Left renal pelvis (tissue), 4 donors: ENCODE measurements around the gene EFCAB6. TPM values are rescaled to one million over a fixed set of nuclear protein-coding genes. Genes with fewer than 3 reads are reported as not detected.
"Not testable (repeated sequence)": the region's sequence is repeated elsewhere in the genome, so short reads cannot be mapped to it uniquely, and the experiment has no call there.

Experiments
- DNase-seq, 4 donors: peaks; one replicate each; pipeline ENCODE4 v3.0.0-alpha.2; 2013; ENCODE audit warnings: low read depth in 4 of 4, low spot score in 3 of 4
- polyA plus RNA-seq, 4 donors: library from polyadenylated mRNA; unstranded; fragments of 120-200 nt; gene quantifications; one replicate each; pipeline ENCODE4 v1.2.1, GENCODE V29; 2013; ENCODE audit not compliant: insufficient read length in 4 of 4

The EFCAB6 gene
- polyA plus RNA-seq, 4 donors: 1.4 to 5.7 (median 4.8) TPM

DNA sequence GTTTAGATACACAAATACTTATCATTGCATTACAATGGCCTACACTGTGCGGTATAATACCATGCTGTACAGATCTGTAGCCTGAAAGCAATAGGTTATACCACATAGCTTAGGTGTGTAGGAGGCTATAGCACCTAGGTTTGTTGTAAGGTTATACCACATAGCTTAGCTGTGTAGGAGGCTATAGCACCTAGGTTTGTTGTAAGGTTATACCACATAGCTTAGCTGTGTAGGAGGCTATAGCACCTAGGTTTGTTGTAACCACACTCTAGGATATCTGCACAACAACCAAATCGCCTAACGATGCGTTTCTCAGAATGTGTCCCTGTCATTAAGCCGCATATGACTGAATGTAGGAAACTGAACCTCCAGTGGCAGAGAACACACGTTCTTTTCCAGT is 155.5 kb downstream of the EFCAB6 start:
- DNase-seq: not testable (repeated sequence)

DNA sequence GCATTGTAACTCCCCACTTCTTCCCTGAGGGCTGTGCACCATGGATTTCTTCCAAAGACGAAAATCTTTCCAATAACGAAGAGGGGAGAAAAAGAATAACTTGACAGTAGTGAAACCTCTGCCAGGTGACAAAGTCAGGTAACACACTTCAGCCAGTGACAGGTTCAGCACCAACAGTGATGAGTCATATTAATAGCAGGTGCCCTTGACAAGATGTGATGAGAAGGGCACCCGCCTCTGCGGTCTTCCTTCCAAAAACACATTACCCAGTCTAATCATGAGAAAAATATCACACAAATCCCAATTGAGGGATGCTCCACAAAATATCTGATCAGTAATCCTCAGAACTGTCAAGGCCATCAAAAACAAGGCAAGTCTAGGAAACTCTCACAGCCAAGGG is 157.8 kb downstream of the EFCAB6 start:
- no peak for DNase-seq

DNA sequence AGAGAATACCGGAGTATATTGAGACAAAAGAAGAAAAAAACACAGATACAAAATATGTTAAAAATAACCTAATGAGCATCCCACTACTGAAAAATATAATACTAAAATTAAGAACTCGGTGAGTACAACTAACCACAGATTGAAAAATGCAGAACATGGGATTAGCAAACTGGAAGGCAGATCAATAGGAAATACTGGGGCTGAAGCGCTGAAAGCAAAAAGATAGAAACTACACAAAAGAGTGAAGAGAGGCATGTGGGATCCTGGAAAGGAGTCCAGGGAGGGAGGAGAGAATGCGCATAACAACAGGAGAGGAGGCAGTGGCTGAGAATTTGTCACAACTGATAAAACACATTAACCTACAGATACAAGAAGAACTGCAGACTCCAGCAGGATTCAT is 159.3 kb downstream of the EFCAB6 start:
- no peak for DNase-seq

DNA sequence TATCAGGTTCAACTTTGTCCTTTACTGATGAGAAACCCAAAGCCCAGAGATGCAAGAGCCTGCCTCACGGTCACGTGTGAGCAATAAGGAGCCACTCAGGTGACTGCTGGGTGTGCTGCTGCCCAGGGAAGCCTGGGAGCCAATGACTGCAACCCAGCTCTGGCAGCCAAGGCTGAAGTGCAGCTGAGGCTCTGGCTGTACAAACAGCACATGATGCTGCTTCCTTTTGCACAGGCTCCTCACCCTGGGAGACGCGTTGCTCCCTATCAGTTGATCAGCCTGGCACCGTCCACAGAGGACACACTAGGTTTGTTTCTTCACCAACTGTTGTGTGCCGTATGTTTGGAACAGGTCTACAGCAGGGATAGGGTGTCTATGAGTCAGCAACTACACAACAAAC is 168.7 kb downstream of the EFCAB6 start:
- DNase-seq: no peak

DNA sequence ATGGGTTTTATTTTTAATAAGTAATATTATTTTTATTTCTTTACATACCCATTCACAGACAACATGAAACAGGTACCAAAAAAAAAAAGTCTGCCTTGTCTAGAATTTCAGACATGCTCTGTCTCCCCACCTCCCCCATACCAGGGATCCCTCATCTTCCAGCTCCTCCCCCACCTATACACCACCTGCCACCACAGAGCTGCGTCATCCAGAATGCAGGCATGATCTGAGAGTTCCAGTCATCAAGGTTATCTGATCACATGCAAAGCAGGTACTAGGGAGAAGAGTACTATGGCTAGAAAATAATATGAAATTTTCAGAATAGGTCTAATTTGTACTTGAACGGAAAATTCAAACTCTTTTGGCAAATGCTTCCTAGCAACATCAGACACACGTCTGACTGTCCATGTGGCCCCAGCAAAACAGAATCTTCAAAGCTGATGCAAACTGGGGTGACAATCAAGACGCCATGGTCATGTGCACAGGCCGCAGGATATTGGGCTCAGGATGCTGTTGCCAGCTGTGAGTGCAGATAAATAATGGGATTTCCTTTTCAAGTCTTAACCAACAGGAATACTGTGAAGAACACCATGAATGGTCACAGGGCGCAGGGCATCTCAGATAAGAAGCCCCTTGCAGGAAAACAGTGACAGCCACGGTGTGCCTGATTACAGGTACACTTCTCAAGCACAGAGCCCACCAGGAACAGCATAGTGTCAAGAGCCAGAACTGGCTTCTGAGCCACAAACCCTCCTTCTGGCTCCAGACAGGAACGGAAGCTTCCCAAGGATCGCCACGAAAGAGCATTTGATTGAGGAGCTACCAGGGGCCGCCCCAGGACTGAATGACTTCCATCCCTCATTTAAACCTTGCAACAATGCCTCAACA is 169.5 kb downstream of the EFCAB6 start:
- no peak for DNase-seq

DNA sequence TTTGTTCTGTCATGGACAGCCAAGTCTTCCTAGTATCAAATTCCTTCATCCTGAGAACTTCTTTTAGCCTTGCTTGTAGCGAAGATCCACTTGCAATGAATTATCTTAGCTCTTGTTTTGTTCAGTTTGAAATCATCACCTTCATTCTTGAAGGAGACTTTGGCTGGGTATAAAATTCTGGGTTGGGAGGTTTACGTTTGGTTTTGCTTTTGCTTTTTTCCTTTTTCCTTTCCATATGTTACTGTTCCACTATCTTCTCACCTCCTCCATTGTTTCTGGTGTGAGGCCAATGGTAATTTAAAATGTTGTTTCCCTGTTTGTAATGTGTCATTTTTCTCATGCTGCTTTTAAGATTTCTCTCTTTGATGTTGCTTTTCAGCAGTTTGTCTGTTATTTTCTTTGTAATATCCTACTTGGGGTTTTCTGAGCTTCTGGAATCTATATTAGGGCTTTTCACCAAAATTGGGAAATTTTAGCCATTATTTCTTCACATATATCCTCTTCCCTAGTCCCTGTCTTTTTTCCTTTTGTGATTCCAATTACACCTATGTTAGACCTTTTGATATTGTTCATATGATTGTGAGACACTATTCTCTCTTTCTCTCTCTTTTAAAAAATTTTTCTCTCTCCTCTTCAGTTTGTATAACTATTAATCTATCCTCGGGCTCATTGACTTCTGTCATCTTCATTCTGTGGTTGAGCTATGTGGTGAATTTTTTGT is 172.7 kb downstream of the EFCAB6 start:
- DNase-seq: no peak

DNA sequence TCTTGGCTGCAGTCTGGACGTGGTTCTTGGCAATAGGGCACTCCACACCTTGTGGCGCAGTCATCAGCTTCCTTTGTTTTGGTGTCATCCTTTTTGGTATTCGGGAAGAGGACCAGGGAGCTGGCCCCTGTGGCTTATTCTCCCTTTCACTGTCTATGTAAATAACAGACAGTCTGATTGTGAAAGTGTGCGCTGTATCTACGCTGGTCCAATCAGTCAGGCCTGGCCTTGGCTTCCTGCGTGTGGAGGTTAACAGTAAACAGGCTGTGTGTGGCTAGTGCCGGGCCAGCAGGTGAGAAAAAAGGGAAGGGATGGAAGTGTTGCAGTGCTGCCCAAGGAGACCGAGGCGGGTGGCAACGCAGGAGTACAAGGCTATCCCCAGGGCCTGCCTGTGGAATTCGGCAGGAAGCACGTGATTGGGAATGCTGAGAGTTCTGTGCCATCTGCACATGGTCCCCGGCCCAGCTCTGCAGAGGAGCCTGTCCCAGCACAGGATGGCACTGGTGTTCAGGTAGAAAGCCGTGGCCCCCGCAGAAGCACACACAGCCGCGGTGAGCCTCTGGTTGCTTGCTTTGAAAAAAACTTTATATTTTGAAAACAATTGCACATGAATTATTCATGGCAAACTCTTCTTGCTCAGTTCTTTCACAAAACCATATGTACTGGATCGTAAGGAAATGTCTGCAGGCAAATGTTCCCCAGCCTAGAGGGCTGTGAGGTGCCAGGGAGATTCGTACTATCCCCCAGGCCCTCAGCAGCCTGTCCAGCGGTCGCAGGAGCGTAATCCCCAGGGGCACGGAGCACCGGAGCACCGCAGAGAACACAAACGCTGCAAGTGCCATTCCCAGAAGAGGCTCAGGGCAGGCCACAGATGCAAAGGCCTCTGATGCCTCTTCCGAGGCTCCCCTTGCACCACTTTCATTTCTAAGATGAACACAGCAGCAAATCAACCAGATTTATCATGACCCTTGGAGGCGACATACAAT is 174.5 kb downstream of the EFCAB6 start:
- DNase-seq: no peak

DNA sequence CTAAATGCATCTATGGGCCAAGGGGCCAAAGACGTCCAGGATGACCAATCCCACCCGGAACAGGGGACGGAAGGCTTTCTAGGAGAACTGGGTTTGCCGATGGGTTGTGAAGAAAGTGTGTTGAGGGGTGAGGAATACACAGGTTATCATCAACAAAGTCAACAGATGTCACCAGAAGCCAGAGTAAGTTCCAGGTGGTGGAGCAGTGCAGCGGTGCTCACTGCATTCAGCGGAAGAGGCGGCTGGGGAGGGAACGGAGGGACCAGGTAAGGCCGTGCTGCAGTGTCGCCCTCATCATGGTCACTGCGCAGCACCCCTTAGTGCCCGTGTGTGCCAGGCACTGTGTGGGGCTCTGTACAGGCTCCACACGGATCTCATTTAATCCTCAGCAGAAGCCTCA is 176.0 kb downstream of the EFCAB6 start:
- DNase-seq: no peak

DNA sequence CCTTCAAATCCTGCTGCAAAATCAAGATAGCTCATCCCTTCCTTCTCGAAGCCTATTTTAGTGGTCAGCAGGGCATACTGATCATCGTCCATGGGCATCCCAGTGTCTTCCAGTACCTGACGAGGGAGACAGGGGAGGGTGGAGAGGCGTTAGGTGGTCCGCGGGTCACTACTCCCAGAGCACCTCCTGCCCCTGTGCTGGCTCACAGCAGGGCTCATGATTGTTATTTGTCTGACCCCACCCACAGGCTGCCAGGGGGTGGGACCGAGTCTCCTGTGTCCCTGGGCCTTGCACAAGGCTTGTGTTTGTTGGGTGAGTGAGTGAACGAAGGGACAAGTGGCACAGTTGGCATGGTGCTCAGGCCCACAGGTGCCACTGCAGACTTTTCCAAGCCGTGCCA is 177.0 kb downstream of the EFCAB6 start:
- DNase-seq: no peak

DNA sequence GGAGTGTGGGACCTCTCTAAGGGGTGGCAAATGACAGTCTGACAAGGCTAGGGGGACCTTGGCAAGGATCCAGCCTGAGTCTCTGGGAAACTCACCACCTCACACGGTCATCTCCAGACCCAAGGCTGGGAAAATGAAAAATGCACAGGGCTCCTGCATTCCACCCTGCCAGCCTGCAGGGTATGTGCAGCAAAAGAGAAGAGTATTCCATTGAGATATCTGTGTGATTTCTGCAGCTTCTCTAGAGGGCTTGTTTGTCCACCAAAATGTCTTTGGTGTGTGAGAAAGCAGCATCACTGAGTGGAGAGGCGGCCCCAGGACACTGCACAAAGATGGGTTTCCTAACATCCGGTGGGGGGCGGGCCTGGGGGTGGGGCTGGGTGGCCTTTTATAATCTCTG is 177.8 kb downstream of the EFCAB6 start:
- no peak for DNase-seq

DNA sequence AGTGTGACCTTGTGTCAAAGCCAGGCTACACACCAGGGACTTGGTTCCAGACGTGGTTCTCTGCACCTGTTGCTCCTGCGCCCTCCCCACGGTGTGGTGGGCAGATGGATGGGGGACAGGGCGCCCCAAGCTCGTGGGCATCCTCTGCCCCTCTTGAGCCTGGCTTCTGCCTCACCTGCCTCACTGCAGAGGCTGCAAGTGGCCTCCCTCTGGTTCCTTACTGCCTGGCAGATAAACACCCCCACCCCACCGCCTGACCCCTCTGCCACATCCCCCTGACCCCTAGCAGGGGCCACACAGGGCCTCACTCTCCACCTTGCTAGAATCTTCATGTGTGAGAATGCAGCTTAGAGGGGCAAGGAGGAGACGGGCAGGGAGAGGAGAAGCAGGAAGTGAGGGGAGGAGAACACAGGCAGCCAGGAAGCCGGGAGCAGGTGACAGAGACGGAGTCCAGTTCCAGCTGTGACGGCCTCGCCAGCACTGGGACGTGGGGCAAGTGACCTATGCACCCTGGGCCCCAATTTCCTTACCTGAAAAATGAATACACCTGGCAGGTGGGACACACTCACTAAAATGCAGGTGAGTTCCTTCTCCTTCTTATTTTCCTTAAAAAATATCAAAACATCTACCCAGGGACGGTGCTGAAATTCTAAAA is 178.3 kb downstream of the EFCAB6 start:
- no peak for DNase-seq

DNA sequence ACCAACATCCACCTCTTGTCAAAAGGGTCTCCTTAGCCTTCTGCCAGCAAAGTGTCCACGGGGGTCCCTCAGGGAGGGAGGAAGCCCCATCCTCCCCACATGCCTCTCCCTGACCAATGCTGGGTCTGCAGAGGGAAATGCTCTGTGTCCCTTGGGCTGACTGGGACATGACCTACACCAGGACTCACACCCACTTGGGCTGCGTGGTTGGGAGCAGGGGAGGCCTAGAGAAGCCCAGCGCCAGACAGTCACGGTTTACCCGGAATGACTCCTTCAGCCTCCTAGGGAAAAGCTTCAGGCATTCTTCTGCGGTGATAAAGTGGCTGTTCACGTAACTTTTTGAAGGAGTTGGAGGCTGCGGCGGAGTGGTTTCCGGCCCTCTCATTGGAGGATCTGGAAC is 180.3 kb downstream of the EFCAB6 start:
- no peak for DNase-seq

DNA sequence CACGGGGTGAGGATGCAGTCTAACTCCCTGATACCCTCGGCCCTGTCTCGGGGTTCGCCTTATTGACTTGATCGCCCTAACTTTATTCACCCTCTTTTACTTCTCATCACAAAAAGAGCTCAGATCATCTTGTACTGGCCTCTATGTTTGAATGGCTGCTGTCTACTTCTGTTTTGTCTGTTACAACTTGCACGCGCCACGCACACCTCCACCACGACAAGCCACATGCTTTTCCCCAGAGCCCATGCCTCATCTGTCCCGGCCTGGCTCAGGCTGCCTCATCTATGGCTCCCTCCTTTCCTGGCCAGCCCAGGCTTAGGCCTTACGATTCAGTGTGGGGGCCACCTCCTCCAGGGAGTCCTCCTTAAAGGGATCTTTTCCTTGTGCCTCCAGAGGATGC is 180.9 kb downstream of the EFCAB6 start:
- no peak for DNase-seq

DNA sequence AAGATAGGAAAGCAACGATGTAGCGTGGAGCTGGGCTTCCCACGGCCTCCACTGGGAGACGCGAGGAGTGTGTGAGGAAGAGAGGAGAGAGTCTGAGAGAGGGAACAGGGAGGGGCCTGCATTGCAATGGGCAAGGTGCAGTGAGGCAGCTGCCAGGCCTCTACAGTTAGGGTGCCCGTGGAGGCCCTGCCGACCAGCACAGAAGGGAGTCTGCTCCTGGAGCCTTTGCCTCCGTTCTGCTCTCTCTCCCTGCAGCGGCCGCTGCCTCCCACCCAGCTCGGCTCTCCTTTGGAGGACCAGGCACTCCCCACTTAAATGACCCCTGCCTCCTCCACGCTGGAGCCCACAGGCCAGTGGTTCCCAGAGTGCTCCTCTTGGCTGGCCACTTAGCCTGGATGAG is 181.7 kb downstream of the EFCAB6 start:
- DNase-seq: no peak

DNA sequence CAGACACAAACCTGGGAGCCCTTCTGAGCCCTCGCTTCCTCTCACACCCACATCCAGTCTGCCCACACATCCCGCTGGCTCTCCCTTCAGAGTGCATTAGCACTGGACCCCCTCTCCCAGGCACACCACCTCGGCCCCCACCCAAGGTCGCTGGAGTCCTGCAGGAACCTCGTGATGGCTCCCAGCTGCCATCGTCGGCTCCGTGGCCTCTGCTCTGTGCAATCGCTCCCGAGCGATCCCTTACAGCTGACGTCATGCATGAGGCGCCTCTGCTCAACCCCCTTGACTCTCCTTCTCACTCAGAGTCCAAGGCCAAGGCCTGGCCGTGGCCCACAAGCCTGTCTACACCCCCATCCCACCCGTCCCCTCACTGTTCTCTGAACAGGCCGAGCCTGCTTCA is 183.9 kb downstream of the EFCAB6 start:
- no peak for DNase-seq

DNA sequence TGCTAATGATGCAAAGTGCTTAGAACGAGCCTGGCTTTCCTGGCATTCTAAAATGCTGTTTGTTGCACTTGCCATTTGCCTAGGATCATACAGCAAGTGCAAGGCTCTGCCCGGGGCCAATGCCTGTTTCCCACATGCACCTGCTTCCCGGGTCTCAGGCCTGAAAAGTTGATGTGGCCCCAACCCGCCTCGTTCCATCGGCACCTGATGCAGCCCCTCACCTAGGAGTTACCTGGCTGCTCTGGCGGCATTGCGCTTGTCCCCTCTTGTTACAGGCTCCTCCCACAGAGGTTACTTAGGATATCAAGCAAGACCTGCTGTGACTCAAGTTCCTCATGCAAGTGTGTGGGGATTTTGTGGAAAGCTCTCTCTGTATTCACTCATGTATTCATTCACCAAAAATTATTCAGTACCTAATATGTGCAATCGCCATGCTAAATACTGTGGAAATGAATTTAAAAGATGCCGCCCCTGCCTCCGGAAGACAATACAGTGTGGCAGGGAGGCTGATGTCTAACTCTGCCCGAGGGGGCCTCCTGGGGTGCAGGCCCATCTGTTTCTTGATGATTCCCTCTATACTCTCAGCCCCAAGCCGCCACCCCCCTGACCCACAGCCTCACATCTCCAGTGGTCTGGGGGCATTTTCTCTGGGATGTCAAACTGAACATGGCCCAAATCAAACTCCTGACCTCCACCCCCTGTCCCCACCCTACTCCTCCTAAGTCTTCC is 184.5 kb downstream of the EFCAB6 start:
- no peak for DNase-seq

DNA sequence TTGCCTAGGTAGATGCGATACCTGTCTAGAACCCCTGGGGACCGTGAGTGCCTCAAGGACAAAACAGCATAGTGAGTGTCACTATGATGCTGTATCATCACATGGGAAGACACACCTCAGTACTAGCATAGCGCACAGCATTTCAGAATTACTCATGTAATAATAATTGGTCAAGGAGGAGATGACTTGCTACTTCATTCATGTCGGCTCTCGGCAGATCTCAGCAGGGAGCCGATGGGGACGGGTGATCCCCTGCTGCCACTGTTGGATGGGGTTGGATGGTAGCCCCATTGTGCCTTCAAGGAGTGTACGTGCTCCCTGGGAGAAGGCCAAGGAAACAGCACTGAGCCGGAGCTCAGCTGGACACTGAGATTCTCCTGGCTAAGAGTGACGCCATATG is 186.9 kb downstream of the EFCAB6 start:
- DNase-seq: no peak

DNA sequence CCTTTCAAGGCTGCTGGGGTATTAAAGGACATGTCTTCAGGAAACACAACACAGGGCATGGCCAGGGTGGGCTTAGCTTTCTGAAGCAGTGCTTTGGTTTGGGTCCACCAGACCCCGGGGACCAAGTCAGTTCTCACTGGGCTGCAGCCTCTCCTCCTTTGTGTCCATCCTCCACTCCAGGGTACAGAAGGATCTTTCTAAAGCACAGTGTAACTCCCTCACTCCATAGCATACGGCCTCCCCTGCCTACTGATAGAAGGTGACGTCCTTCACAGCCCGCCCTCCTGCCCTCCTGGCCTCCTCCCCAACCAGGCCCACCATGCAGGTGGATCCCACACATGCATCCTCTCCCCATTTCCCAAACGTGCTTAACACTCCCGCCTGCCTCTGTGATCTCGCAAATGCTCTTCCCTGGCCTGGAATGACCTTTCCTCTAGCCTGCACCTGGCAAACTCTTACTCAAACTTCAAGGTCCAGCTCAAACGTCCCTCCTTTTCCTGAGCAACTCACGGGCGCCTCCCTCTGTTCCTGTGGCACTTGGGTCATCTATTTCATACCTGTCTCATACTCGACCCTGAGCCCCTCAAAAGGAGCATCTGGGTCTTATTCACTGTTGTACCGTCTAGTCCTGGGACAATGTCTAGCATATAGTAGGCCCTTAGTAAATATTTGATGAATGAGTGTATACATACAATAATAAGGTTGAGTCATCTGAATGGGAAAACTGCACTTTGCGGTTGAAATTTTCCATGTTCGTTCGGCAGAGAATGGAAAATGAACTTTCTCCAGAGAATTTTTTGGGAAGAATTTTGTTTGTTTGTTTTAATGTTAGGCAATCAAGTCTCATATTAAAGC is 187.7 kb downstream of the EFCAB6 start:
- no peak for DNase-seq

DNA sequence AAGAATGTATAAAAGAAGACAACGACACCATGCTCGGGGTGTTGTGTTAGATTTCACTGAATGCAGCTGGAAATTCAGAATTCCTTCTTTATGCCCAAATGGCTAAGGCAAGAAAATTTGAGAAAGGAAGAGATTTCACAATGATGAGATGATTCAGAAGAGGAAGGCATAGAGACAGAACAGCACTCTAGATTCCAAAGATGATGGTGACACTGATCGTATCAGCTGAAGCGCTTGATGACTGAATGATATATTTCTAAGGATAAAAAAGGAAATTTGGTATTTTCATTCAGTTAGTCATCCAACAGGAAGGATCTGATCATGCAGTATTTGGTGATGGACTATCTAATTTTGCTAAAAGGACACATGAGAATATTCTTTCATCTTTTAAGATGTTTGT is 189.2 kb downstream of the EFCAB6 start:
- DNase-seq: no peak
